Measurements from ENCODE around the gene FKBP2. TPM values are rescaled to one million over a fixed set of nuclear protein-coding genes. Genes with fewer than 3 reads are reported as not detected.

The FKBP2 gene
- total and polyA plus RNA-seq, 2 of the 13 experiments (the other 11 are each of a cell fraction or from before 2014, with no cell fraction given), result 30.1 to 53.3 TPM

- TF ChIP-seq EP300 (IDR thresholded peaks at IDR 0.05; ENCODE audit: low read depth in 2 of 2, low read length in 2 of 2) (no peak), EP300 (CRISPR knock-in tag; IDR thresholded peaks at IDR 0.05; ENCODE audit: borderline replicate concordance) (0 out of 2 replicates have a peak, but pooled peaks have one; percentile 40), TRIM22 (IDR thresholded peaks at IDR 0.05) (no peak), ZBTB8A (CRISPR knock-in tag; IDR thresholded peaks at IDR 0.05; ENCODE audit: borderline replicate concordance, low read depth) (no peak), ETV5 (CRISPR knock-in tag; IDR thresholded peaks at IDR 0.05; ENCODE audit: borderline replicate concordance) (peak; percentile 64), BORCS8-MEF2B (CRISPR knock-in tag; IDR thresholded peaks at IDR 0.05) (no peak; the same call in 1 of the 2 replicates), HCFC1 (IDR thresholded peaks at IDR 0.05; ENCODE audit: low read depth, low read length) (peak; percentile 83), PRPF4 (IDR thresholded peaks at IDR 0.05; ENCODE audit: low read depth, low read length, poor library complexity, severe bottlenecking) (peak; percentile 59), ZNF354B (CRISPR knock-in tag; IDR thresholded peaks at IDR 0.05) (no peak), NCOA2 (CRISPR knock-in tag; IDR thresholded peaks at IDR 0.05) (no peak), ZNF432 (CRISPR knock-in tag; IDR thresholded peaks at IDR 0.05; ENCODE audit: borderline replicate concordance) (0 out of 2 replicates have a peak, but pooled peaks have one; percentile 19), ZNF687 (CRISPR knock-in tag; IDR thresholded peaks at IDR 0.05) (peak; percentile 92), ZNF33B (CRISPR knock-in tag; IDR thresholded peaks at IDR 0.05) (no peak; the same call in 1 of the 2 replicates), ADNP (CRISPR knock-in tag; IDR thresholded peaks at IDR 0.05) (no peak), DZIP1 (CRISPR knock-in tag; IDR thresholded peaks at IDR 0.05) (no peak), JDP2 (CRISPR knock-in tag; IDR thresholded peaks at IDR 0.05; ENCODE audit: borderline replicate concordance) (no peak; the same call in 1 of the 2 replicates), SIN3A (IDR thresholded peaks at IDR 0.05; ENCODE audit: borderline replicate concordance, low read depth, low read length) (peak; percentile 60; the same call in 1 of the 2 replicates), POLR2G (IDR thresholded peaks at IDR 0.05; ENCODE audit: low read depth, low read length) (peak; percentile 78), HHEX (CRISPR knock-in tag; IDR thresholded peaks at IDR 0.05) (no peak), ZFYVE20 (CRISPR knock-in tag; IDR thresholded peaks at IDR 0.05; ENCODE audit: borderline replicate concordance, low read depth) (peak; percentile 37; the same call in 1 of the 2 replicates), ARNTL (CRISPR knock-in tag; IDR thresholded peaks at IDR 0.05) (peak; percentile 42; the same call in 1 of the 2 replicates), NPAS2 (CRISPR knock-in tag; IDR thresholded peaks at IDR 0.05; ENCODE audit: borderline replicate concordance) (no peak)
Observed at GRCh38 chr11:64246871-64247728, 6.2 kb downstream of the FKBP2 start, which contains the start of gene PPP1R14B (continued).

All from HepG2 (cell line).